ENCODE results near the gene EEF1AKMT2.

Gene EEF1AKMT2

DNA sequence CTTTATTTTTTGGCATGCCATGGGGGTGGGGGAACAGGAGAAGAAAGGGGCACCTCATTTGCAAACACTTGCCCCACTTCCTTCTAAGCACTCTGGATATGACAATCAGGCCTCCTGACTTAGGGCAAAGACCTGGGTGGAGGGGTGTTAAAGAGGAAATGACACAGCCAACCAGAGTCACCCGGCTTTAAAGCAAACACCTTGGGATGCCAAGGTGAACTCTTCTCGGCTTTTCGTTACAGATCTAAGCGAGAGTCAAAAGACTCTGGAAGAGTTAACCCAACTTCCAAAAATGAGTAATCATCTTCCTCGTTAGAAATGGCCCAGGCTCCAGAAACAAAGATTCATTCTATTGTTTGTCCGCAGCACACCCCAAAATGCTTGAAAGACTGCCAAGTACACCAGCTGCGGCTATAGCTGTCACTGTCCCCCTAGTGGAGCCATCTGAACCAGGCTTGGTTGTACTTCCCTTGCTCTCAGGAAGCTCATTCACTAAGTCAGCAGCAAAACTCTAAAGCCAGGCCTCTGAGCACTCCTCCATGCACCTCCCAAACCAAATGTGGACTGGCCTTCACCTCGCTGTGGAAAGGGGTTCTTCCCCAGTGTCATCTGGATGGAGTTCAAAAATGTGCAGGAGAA lies 72.4 kb downstream of the EEF1AKMT2 start:
- DNase-seq, result peak in 4 of 5 donors; percentile 59 to 91 (median 64)

DNA sequence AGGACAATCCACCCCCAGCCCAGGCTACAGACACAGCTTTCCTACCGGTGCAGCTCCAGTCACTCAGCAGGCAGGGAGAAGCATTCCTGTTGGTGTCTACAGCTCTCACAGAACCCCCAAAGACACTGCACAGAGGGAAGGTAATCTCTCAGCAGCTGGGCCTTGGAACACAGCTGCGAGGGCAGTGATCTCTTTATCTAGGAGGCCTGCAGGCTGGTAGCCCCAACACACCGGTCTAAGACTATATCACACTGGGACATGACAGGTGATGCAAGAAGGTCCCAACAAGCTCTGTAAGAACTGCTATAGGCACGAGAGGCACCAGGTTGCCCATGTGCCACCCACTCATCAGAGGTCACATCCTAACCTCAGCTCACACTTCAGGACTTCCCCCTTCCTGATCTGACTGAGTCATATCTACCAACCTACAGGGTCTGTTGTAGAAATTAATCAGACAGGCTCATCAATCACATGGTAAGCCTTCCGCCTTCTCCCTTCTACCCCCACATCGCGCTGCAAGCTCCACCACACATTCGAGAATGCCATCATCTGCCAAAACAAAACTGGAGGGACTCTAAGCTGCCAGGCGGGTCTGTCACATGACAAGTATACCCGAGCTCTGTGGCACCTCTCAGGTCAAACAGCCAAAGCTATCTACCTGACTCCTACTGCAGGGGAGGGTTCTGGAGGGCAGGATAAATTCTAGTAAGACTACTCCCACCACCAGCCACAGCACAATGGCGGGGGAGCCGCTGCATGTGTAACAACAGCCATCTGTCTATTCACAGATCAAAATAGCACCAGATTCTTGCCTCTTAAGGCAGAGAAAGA lies 73.6 kb downstream of the EEF1AKMT2 start:
- peak; percentile 55 to 97 (median 68) for DNase-seq

DNA sequence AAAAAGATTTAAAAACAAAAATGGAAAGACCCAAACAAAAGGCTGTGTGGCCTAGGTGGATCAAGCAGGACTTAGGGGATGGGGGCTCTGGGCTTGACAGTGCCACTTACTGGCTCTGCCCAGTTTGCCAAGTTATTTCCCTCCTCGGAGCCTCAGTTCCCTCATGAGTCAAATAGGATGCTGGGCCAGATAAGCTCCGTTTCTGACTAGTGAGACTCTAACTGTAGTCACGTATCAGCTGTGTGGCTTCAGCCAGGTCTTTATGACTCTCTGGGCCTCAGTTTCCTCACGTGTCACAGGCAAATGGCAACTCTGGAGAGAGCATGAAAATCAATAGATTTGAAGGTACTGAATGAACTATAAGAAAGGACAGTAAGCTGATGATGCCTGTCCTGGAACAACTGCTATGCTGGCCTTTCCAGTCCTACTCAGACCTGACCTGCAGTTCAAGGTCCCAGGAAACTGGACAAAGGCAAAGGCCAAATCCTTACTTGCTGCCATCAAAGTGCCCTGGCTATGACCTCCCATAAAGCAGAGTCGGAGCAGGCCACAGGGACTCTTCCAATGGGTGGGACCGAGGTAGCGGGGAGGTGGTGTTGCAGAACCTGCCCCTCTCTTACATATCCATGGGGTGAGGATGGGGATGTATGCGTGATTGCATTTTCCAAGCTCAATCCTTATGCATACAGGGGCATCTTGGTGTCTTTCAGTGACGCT lies 74.5 kb downstream of the EEF1AKMT2 start:
- DNase-seq, result no peak

DNA sequence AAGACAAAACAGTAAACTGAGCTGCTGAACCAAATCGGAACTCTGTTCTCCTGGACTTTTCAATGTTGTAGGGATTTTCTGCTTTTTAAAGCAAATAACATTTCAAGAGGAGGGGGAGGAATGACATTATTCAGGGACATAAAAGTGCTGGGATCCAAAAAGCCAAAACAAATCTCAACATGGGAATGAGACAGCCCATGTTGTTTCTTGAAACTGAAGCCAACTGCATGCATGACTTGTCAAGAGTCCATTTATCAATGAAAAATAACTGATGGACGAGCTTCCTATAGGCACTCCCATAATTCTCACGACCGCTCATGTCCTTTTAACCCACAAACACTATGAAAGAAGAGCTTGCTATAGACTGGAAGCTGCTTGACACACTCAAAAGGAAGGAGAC lies 75.3 kb downstream of the EEF1AKMT2 start:
- no peak for DNase-seq

DNA sequence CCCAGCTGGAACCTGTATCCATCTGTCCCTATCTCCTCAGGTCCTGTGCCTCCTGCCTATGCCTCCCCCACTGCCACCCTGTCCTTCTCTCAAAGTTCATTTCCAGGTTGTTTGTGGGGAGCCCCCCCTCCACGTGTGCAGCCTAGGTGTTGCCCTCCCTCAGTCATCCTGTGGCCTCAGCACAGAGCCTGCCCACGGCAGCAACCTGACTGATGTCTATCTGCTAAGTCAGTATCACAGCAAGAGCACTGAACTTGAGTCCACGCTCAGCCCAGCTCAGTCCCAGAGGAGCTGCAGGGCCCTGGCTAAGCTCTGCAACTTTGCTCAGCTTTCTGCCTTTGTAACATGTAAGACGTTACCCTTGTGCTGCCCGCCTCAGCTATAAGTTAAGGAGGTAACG lies 76.2 kb downstream of the EEF1AKMT2 start:
- no peak for DNase-seq

DNA sequence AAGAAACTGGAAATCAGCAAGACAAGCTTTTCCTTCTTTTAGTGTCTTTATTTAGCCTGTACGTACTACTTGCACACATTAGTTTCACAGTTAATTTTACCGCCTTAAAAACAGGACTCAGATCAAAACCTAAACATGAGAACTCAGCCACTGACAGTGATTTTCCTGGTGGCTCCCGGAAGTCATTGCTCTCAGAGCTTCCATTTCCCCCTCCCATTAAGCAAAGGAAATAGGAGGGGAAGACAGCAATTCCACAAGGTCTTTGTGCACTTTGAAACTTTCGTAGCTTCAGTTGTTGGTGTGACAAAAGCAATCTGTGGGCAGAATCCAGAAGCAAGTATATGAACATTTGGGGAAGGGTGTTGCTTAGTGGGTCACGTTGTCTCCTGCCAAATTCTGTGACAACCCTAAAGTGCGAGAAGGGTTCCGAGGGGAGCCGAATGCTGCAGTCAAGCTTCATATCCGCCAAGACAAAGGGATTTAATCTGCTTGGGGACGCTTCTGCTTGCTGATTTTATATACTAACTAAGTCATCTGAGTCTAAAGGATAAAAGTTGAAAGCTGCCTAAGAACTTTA lies 77.9 kb downstream of the EEF1AKMT2 start:
- no peak for DNase-seq

DNA sequence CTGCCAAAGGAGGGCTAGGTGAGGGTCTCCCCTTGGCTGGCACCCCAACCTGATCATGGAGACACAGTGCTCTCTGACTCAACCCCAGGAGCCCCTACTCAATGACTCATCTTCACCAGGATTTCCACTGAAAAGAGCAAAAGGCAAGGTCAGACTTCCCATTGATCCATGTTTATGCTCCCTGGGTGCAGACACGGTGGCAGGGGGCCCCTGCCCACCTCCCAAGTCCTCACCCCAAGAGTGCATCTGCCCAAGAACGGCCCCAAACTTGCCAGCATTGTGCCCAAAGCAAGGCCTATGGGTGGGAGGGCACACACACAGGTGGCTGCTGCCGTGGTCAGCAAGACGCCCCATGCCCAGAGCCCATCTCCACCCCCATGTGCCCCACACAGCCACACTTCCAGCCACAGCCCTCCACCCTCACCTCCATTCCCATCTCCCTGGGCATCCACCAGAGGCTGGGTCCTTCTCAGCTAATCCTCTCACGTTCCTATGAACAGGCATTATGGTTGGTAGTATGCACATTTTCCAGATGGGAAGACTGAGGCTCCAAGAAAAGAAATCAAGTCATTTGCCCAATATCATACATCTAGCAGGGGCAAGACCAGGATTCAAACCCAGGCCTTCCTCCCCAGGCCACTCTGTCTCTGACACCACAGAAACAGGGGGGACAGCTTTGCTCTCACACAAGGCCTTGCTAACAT lies 78.8 kb downstream of the EEF1AKMT2 start:
- DNase-seq, result no peak

DNA sequence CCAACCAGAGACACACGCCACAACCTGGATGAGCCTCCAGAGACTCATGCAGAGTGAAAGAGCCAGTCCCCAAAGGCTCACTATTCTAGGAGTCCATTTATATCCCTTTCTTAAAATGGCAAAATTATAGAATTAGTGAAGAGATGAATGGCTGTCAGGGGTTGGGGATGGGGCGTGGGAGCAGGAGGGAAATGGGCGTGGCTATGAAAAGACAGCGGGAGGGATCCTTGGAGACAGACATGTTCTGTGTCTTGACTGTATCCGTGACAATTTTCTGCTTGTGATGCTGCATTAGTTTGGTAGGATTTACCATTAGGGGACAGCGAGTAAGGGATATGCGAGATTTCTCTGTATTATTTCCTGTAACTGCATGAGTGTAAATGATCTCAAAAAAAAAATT lies 80.5 kb downstream of the EEF1AKMT2 start:
- DNase-seq, result no peak

DNA sequence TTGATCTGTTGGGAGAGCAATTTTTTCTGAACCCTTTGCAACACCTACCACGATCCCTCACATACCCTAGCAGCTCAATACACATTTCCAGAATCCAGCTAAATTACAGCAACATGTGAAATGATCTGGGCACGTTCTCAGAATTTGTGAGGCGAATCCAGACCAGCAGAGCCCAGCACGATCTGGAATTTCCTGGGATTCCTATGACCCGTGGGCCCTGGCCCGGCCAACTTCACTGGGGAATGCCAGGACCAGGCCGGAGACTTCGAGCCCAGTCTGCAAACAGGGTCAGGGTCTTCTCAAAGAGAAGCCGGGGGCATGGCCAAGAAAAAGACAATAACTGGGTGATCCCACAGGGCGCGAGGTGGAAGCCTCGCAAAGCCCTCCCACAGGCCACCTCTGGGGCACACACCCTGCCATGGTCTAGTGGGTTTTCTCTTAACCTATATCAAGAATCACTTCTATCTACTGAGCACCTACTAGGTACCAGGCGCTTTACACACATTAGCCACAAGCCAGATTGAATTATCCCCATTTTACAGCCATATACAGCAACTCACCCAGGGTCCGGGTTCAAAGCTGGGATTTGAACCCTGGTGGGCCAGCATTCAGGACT lies 81.3 kb downstream of the EEF1AKMT2 start:
- no peak for DNase-seq

DNA sequence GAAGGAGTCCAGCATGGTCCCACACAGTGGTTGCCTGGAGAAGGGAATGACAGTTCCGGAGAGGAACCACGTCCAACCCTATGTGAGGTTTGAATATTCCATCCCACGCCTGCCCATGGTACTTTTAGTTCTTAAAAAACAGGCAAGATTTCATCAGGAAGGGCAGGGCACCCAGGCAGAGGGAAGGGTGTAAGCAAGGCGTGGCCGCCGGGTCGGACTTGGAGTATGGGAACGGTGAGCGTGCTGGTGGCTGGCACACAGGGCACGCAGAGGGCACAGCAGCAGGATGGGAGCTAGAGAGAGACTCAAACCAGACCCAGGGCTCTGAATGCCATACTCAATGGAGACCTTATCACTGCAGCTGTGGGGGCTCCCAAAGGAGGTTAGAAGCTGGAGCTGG lies 81.8 kb downstream of the EEF1AKMT2 start:
- DNase-seq, result no peak

DNA sequence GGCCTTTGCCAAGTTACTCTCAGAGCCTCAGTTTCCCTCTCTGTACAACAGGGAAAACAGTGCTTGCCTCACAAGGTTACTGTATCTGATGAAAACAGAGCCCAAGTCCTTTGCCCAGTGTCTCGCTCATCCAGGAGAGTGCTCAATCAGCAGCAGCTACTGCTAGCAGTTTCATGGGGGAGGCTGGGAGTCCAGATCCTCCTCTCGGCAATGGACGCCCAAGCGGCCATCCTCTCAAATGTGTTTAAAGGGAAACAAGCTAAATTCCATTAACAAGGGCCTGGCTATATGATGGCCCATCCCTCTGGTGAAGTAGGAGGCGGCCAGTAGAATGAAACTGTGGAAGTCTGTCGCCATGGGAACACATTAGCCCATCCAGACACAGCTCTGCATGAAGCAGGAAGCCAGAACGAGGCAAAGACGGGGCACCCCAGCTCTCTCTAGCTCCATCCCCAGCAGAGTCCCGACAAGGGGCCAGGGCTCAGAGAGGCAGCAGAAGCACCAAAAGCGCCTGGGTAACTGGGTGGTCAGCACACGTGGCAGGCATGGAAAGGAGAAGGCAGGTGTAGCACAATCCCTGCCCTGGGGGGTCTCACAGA lies 82.7 kb downstream of the EEF1AKMT2 start:
- no peak for DNase-seq

DNA sequence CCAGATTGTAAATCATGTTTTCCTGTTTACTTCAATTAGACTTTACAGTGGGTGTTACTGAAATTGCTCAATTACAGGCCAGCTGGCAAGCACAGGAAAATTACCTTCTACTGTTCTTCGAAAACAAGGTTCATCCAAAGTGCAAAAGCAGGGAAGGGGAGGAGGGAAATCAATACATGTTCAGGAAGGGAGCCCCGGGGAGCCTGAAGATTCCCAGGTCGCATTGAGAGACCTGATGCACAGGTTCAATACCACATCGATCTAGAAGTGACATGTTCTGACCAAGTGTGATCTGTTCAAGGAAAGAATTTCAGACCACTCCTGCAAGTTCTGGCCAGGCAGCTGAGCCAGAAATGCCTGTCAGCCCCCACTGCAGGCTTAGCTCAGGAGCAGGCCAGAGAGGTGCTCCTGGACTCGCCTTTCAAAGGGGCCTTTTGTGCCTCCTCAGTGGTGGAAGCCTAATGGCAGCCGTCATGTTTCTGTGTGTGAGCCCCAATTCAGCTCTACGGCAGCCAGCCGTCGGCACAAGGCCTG lies 83.4 kb downstream of the EEF1AKMT2 start:
- no peak for DNase-seq
